HepG2 (cell line): ENCODE data around the gene KATNAL2. TPM values are rescaled to one million over a fixed set of nuclear protein-coding genes. Genes with fewer than 3 reads are reported as not detected.

ENCODE experiments used
- ATF2 ChIP-seq: sonication (generic); formaldehyde crosslinking; IDR thresholded peaks from 2 replicates; pipeline ENCODE4 v1.4.0; 2020; ENCODE audit warnings: missing genetic modification reagents
- ATF3 ChIP-seq: sonication (generic); formaldehyde crosslinking; IDR thresholded peaks from 2 replicates; pipeline ENCODE4 v1.4.0; 2020; ENCODE audit warnings: missing genetic modification reagents
- CC2D1A ChIP-seq: sonication (generic); formaldehyde crosslinking; IDR thresholded peaks from 2 replicates; pipeline ENCODE4 v1.8.1; 2023; ENCODE audit warnings: mild to moderate bottlenecking, missing genetic modification reagents
- CREB1 ChIP-seq, 2 experiments: fragments of 450-650 bp in 1 of 2; IDR thresholded peaks; 2 replicates each; pipeline ENCODE4 v1.6.1; 2016 to 2017; ENCODE audit warnings: control low read depth in 1 of 2, mild to moderate bottlenecking in 1 of 2, missing compliant biosample characterization in 1 of 2, missing genetic modification characterization in 1 of 2
- DZIP1 ChIP-seq: sonication (generic); formaldehyde crosslinking; IDR thresholded peaks from 2 replicates; pipeline ENCODE4 v1.5.0; 2020; ENCODE audit warnings: mild to moderate bottlenecking, missing genetic modification reagents
- IRX3 ChIP-seq: sonication (generic); formaldehyde crosslinking; IDR thresholded peaks from 2 replicates; pipeline ENCODE4 v1.8.1; 2023; ENCODE audit warnings: mild to moderate bottlenecking, low read depth, missing genetic modification reagents, borderline replicate concordance
- KLF12 ChIP-seq: sonication (generic); formaldehyde crosslinking; IDR thresholded peaks from 2 replicates; pipeline ENCODE4 v1.4.0; 2020; ENCODE audit warnings: missing genetic modification reagents, borderline replicate concordance
- MIER2 ChIP-seq: IDR thresholded peaks from 2 replicates; pipeline ENCODE4 v1.6.1; 2016; ENCODE audit warnings: missing biosample characterization, missing genetic modification reagents
- MNT ChIP-seq: fragments of 450-650 bp; IDR thresholded peaks from 2 replicates; pipeline ENCODE4 v1.6.1; 2016
- NR3C1 ChIP-seq: sonication (generic); formaldehyde crosslinking; IDR thresholded peaks from 2 replicates; pipeline ENCODE4 v1.4.0; 2020; ENCODE audit warnings: missing genetic modification reagents
- PATZ1 ChIP-seq: sonication (generic); formaldehyde crosslinking; IDR thresholded peaks from 2 replicates; pipeline ENCODE4 v1.4.0; 2020; ENCODE audit warnings: missing genetic modification reagents
- PAWR ChIP-seq: sonication (generic); formaldehyde crosslinking; IDR thresholded peaks from 2 replicates; pipeline ENCODE4 v1.4.0; 2020; ENCODE audit warnings: missing genetic modification reagents, mild to moderate bottlenecking, borderline replicate concordance
- REXO4 ChIP-seq: sonication (generic); formaldehyde crosslinking; IDR thresholded peaks from 2 replicates; pipeline ENCODE4 v1.8.0; 2022; ENCODE audit warnings: missing genetic modification reagents, mild to moderate bottlenecking, borderline replicate concordance
- YEATS4 ChIP-seq: sonication (generic); formaldehyde crosslinking; IDR thresholded peaks from 2 replicates; pipeline ENCODE4 v1.4.0; 2020; ENCODE audit warnings: missing genetic modification reagents, borderline replicate concordance
- ZBTB2 ChIP-seq: sonication (generic); formaldehyde crosslinking; IDR thresholded peaks from 2 replicates; pipeline ENCODE4 v1.8.0; 2022; ENCODE audit warnings: low read depth, missing genetic modification reagents
- ZNF10 ChIP-seq: sonication (generic); formaldehyde crosslinking; IDR thresholded peaks from 2 replicates; pipeline ENCODE4 v1.4.0; 2020; ENCODE audit warnings: mild to moderate bottlenecking, low read depth, missing genetic modification reagents, borderline replicate concordance
- ZNF572 ChIP-seq: sonication (generic); formaldehyde crosslinking; IDR thresholded peaks from 2 replicates; pipeline ENCODE4 v1.5.1; 2020; ENCODE audit warnings: mild to moderate bottlenecking, missing genetic modification reagents
- ZNF775 ChIP-seq: sonication (generic); formaldehyde crosslinking; IDR thresholded peaks from 2 replicates; pipeline ENCODE4 v1.4.0; 2020; ENCODE audit warnings: missing genetic modification reagents, mild to moderate bottlenecking, moderate library complexity, borderline replicate concordance
- polyA plus RNA-seq, 8 experiments: library from polyadenylated mRNA; depleted of rRNA in 3 of 8; stranded (reverse) in 7 of 8; unstranded in 1 of 8; fragments of >200 nt; fragmentation: Illumina TruSeq in 4 of 8; extraction: Trizol in 4 of 8; gene quantifications; 2 replicates each; pipeline versions ENCODE4 v1.2.1 to v1.2.3, GENCODE V29; 2011 to 2016; ENCODE audit warnings: low read depth in 4 of 8, missing spikeins in 1 of 8, mixed read lengths in 1 of 8; ENCODE audit not compliant: insufficient read depth in 1 of 8
- total RNA-seq, 5 experiments: library from RNA; depleted of rRNA; stranded (reverse); fragments of >200 nt; fragmentation: Illumina TruSeq; extraction: Trizol; gene quantifications; 2 replicates each; pipeline ENCODE4 v1.2.3, GENCODE V29; 2016; ENCODE audit warnings: low read depth in 1 of 5

Gene KATNAL2
- total and polyA plus RNA-seq, 2 of the 13 experiments (the other 11 are each of a cell fraction or from before 2014, with no cell fraction given): not detected

- TF ChIP-seq ZBTB2 (CRISPR knock-in tag) (no peak), ZNF572 (CRISPR knock-in tag) (no peak), YEATS4 (no peak; the same call in none of the 2 replicates), REXO4 (CRISPR knock-in tag) (no peak; the same call in 1 of the 2 replicates), ZNF775 (CRISPR knock-in tag) (no peak), IRX3 (peak; percentile 42; the same call in 1 of the 2 replicates), NR3C1 (CRISPR knock-in tag) (0 out of 2 replicates have a peak, but pooled peaks have one; percentile 6), CC2D1A (CRISPR knock-in tag) (no peak), ATF2 (CRISPR knock-in tag) (peak; percentile 39), PATZ1 (CRISPR knock-in tag) (peak; percentile 67; the same call in 1 of the 2 replicates), ZNF10 (CRISPR knock-in tag) (no peak), KLF12 (CRISPR knock-in tag) (peak; percentile 91; the same call in 1 of the 2 replicates), DZIP1 (CRISPR knock-in tag) (0 out of 2 replicates have a peak, but pooled peaks have one; percentile 72), ATF3 (CRISPR knock-in tag) (no peak; the same call in 1 of the 2 replicates), MNT (no peak), MIER2 (CRISPR knock-in tag) (0 out of 2 replicates have a peak, but pooled peaks have one; percentile 4), PAWR (CRISPR knock-in tag) (no peak), CREB1 (IDR thresholded peaks at IDR 0.05) (no peak), CREB1 (CRISPR knock-in tag; IDR thresholded peaks at IDR 0.05) (no peak)
Measured at GRCh38 chr18:47150029-47150823, 232.8 kb downstream of the KATNAL2 start, which contains the start of gene HDHD2 (continued).
